ENCODE measurements around the gene A3GALT2.

- TF ChIP-seq CTCF (conservative IDR thresholded peaks at IDR 0.05 in 1 of 2, IDR thresholded peaks at IDR 0.05 in 1 of 2; ENCODE audit: extremely low read depth in 1 of 2, insufficient read depth in 1 of 2, low read depth in 1 of 2, low read length in 2 of 2), result no peak
- no peak for TF ChIP-seq EZH2 (IDR thresholded peaks at IDR 0.05; ENCODE audit: borderline replicate concordance, low read length)
Measured at GRCh38 chr1:33258788-33259274, 62.1 kb downstream of the A3GALT2 start.
